ENCODE measurements around the gene SUGP1.

GRCh38 chr19:19271828-19272599, 48.3 kb downstream of the SUGP1 start:
- TF ChIP-seq EZH2 (IDR thresholded peaks at IDR 0.05; ENCODE audit: borderline replicate concordance, low read depth, low read length, poor library complexity, severe bottlenecking) (no peak), CTCF (conservative IDR thresholded peaks at IDR 0.05; ENCODE audit: low read depth, low read length) (no peak)
